ENCODE measurements around the gene PET100.

- TF ChIP-seq CTCF (IDR thresholded peaks at IDR 0.05 in 8 of 11, conservative IDR thresholded peaks at IDR 0.05 in 3 of 11) (no peak), POLR2A (IDR thresholded peaks at IDR 0.05) (no peak)
Measured at GRCh38 chr19:7612282-7613274, 17.0 kb upstream of the PET100 start.

All from spleen (tissue), 7 donors.